Measurements from ENCODE around the gene IL4R. TPM values are rescaled to one million over a fixed set of nuclear protein-coding genes. Genes with fewer than 3 reads are reported as not detected.
A peak's percentile ranks its signal among the peaks of the same experiment; 100 is the strongest.

IL4R gene
- total and polyA plus RNA-seq, 10 of the 15 experiments (the other 5 are each of a cell fraction or from before 2014, with no cell fraction given) = 2.6 to 70.4 (median 36.6) TPM

GRCh38 chr16:27366687-27367460 lies 53.1 kb downstream of the IL4R start:
- ChIA-PET CTCF (interaction anchor here (0.6 to 11.8 kb wide), 40 partner anchors 9 to 253 kb away, joined by 3 to 259 read pairs (median 8); partner anchors contain the start of gene IL21R), POLR2A (interaction anchor here (0.5 to 4.2 kb wide), 29 partner anchors 9 to 536 kb away, joined by 3 to 31 read pairs (median 4); partner anchors contain the start of genes IL21R and KDM8), SMC1A (ENCODE audit: uncharacterized antibody, unreplicated experiment) (interaction anchor here (0.6 to 5.5 kb wide), 46 partner anchors 9 to 491 kb away, joined by 3 to 152 read pairs (median 6); partner anchors contain the start of genes IL21R and KDM8), RAD21 (ENCODE audit: unreplicated experiment) (interaction anchor here (0.6 to 6.5 kb wide), 41 partner anchors 11 to 256 kb away, joined by 3 to 168 read pairs (median 8); partner anchors contain the start of genes IL21R, KDM8 and NSMCE1)
- Histone ChIP-seq H3K4me1 (ENCODE audit: control insufficient read depth, insufficient read depth, low read length) (peaks cover 29% of the 10 kb centered on the region), H3K9ac (ENCODE audit: control insufficient read depth, insufficient read depth, low read length) (no peak overlapping the region), H3K27me3 (replicated peaks in 1 of 2; ENCODE audit: control insufficient read depth in 2 of 2, insufficient read depth in 2 of 2, low read length in 1 of 2) (no peaks in the 10 kb centered on the region), H3K36me3 (ENCODE audit: control insufficient read depth in 2 of 2, insufficient read depth in 2 of 2, low read length in 1 of 2) (peaks cover 0 to 15% of the 10 kb centered on the region in 2 experiments; a peak in 3 of 4 replicates), H3K4me2 (ENCODE audit: control insufficient read depth, insufficient read depth) (no peak overlapping the region), H2AFZ (ENCODE audit: control insufficient read depth, low read depth, low read length) (peak overlapping the region; percentile 38; the same call in 1 of the 2 replicates), H3K27ac (ENCODE audit: control insufficient read depth, insufficient read depth) (peak overlapping the region; percentile 95), H4K20me1 (ENCODE audit: control insufficient read depth, insufficient read depth) (no peaks in the 10 kb centered on the region), H3K4me3 (no peak overlapping the region), H3K9me3 (replicated peaks; ENCODE audit: control insufficient read depth, insufficient read depth, low read length) (peaks cover 12% of the 10 kb centered on the region; the same call in 2 of the 3 replicates), H3K79me2 (ENCODE audit: control insufficient read depth, insufficient read depth, low read length) (no peaks in the 10 kb centered on the region)
- WGBS (ENCODE audit: insufficient coverage, insufficient replicate concordance, low lambda C conversion rate, missing lambda C conversion rate) = 56% methylated on average over 14 of the region's 14 CpGs
- in situ Hi-C loops (cut with MboI) (loop anchor here (25.0 kb wide), 1 partner anchor 1530 kb away; no protein-coding TSS in a partner anchor), intact Hi-C loops (cut with micrococcal nuclease; ENCODE audit: unreplicated experiment) (loop anchor here (5.0 kb wide), 1 partner anchor 50 kb away; no protein-coding TSS in a partner anchor)
- DNase-seq (ENCODE audit: low read depth, low spot score) (no peak), ATAC-seq (peak; percentile 50), FAIRE-seq (no peak)
- no TSS peak for BruUV-seq (replicated peaks)
- TF ChIP-seq EED (IDR thresholded peaks at IDR 0.05; ENCODE audit: low read depth) (peak; percentile 7; the same call in 1 of the 2 replicates), ASH2L (IDR thresholded peaks at IDR 0.05; ENCODE audit: borderline replicate concordance, low read depth) (no peak)
